H9 (cell line): Measurements from ENCODE around the gene ELMO2. TPM values are rescaled to one million over a fixed set of nuclear protein-coding genes. Genes with fewer than 3 reads are reported as not detected.

Experiments used
- DNase-seq: peaks from one replicate; pipeline ENCODE4 v3.0.0-alpha.2; 2017
- H2AFZ ChIP-seq: one replicate; pipeline ENCODE4 v1.6.1; 2013; ENCODE audit warnings: mild to moderate bottlenecking, low read length, control low read depth, moderate library complexity
- H2AK5ac ChIP-seq: 2 replicates; pipeline ENCODE4 v1.6.1; 2013; ENCODE audit warnings: low read length, control low read depth, mixed read lengths; ENCODE audit not compliant: insufficient read length
- H2BK120ac ChIP-seq: one replicate; pipeline ENCODE4 v1.6.1; 2013; ENCODE audit warnings: low read depth, mild to moderate bottlenecking, low read length, control low read depth, inconsistent platforms; ENCODE audit not compliant: poor library complexity, severe bottlenecking
- H2BK12ac ChIP-seq: 2 replicates; pipeline ENCODE4 v1.6.1; 2013; ENCODE audit warnings: low read length, control low read depth, mixed read lengths, low read depth; ENCODE audit not compliant: insufficient read length
- H2BK15ac ChIP-seq: 2 replicates; pipeline ENCODE4 v1.6.1; 2013; ENCODE audit warnings: low read depth, low read length, control low read depth
- H2BK20ac ChIP-seq: one replicate; pipeline ENCODE4 v1.6.1; 2013; ENCODE audit warnings: low read depth, mild to moderate bottlenecking, low read length, control low read depth, inconsistent platforms; ENCODE audit not compliant: poor library complexity, severe bottlenecking
- H2BK5ac ChIP-seq: 2 replicates; pipeline ENCODE4 v1.6.1; 2013; ENCODE audit warnings: low read length, control low read depth, mixed read lengths; ENCODE audit not compliant: insufficient read length
- H3K14ac ChIP-seq: 2 replicates; pipeline ENCODE4 v1.6.1; 2013; ENCODE audit warnings: low read length, control low read depth; ENCODE audit not compliant: insufficient read depth
- H3K18ac ChIP-seq: 2 replicates; pipeline ENCODE4 v1.6.1; 2013; ENCODE audit warnings: low read depth, mild to moderate bottlenecking, mixed read lengths, low read length, control low read depth; ENCODE audit not compliant: insufficient read length
- H3K23ac ChIP-seq: 2 replicates; pipeline ENCODE4 v1.6.1; 2013; ENCODE audit warnings: low read length, control low read depth, mixed read lengths, low read depth; ENCODE audit not compliant: insufficient read length
- H3K23me2 ChIP-seq: 2 replicates; pipeline ENCODE4 v1.6.1; 2013; ENCODE audit warnings: low read depth, mild to moderate bottlenecking, mixed read lengths, low read length, control low read depth; ENCODE audit not compliant: insufficient read length, poor library complexity, severe bottlenecking
- H3K27ac ChIP-seq: 2 replicates; pipeline ENCODE4 v1.5.1; 2013; ENCODE audit warnings: low read length, control low read depth, mixed read lengths, low read depth; ENCODE audit not compliant: insufficient read length
- H3K27me3 ChIP-seq: 2 replicates; pipeline ENCODE4 v1.6.1; 2013; ENCODE audit warnings: low read length, control low read depth, inconsistent platforms; ENCODE audit not compliant: insufficient read depth
- H3K4ac ChIP-seq: 2 replicates; pipeline ENCODE4 v1.6.1; 2013; ENCODE audit warnings: low read depth, mild to moderate bottlenecking, control low read depth, inconsistent platforms, low read length, moderate library complexity
- H3K4me1 ChIP-seq: 2 replicates; pipeline ENCODE4 v1.6.1; 2013; ENCODE audit warnings: low read length, control low read depth, inconsistent platforms; ENCODE audit not compliant: insufficient read depth
- H3K4me2 ChIP-seq: 2 replicates; pipeline ENCODE4 v1.6.1; 2013; ENCODE audit warnings: low read length, control low read depth, mixed read lengths; ENCODE audit not compliant: insufficient read length, insufficient read depth
- H3K56ac ChIP-seq: 2 replicates; pipeline ENCODE4 v1.6.1; 2013; ENCODE audit warnings: low read depth, mild to moderate bottlenecking, mixed read lengths, low read length, control low read depth; ENCODE audit not compliant: insufficient read length
- H3K79me1 ChIP-seq: 2 replicates; pipeline ENCODE4 v1.6.1; 2013; ENCODE audit warnings: low read depth, mild to moderate bottlenecking, moderate library complexity, low read length, control low read depth, inconsistent platforms; ENCODE audit not compliant: insufficient read depth, poor library complexity, severe bottlenecking
- H3K79me2 ChIP-seq: 2 replicates; pipeline ENCODE4 v1.6.1; 2013; ENCODE audit warnings: low read length, control low read depth, inconsistent platforms; ENCODE audit not compliant: insufficient read depth
- H3K9ac ChIP-seq: 2 replicates; pipeline ENCODE4 v1.6.1; 2013; ENCODE audit warnings: low read length, control low read depth, mixed read lengths; ENCODE audit not compliant: insufficient read length; ENCODE audit errors: extremely low read depth
- H3K9me3 ChIP-seq: one replicate; pipeline ENCODE4 v1.6.1; 2013; ENCODE audit warnings: low read depth, low read length, inconsistent platforms; ENCODE audit not compliant: control insufficient read depth
- H3T11ph ChIP-seq: one replicate; pipeline ENCODE4 v1.6.1; 2013; ENCODE audit warnings: mild to moderate bottlenecking, low read length, control low read depth, inconsistent platforms
- H4K20me1 ChIP-seq: one replicate; pipeline ENCODE4 v1.6.1; 2013; ENCODE audit not compliant: control insufficient read depth, insufficient read length, insufficient read depth
- H4K5ac ChIP-seq: 2 replicates; pipeline ENCODE4 v1.6.1; 2013; ENCODE audit warnings: low read depth, mild to moderate bottlenecking, mixed read lengths, low read length, control low read depth; ENCODE audit not compliant: insufficient read length
- H4K8ac ChIP-seq: replicated peaks from 2 replicates; pipeline ENCODE4 v1.6.1; 2013; ENCODE audit warnings: low read length, control low read depth, mixed read lengths, low read depth; ENCODE audit not compliant: insufficient read length
- H4K91ac ChIP-seq: 2 replicates; pipeline ENCODE4 v1.6.1; 2013; ENCODE audit warnings: low read depth, mild to moderate bottlenecking, moderate library complexity, mixed read lengths, low read length, control low read depth; ENCODE audit not compliant: insufficient read length
- H3K27ac Mint-ChIP-seq, 3 experiments: 2 replicates in 2 of 3; 3 replicates in 1 of 3; pipeline ENCODE4 v1.8.0; 2020 to 2021; ENCODE audit warnings: mixed read lengths in 3 of 3, mild to moderate bottlenecking in 1 of 3, moderate library complexity in 1 of 3
- H3K27me3 Mint-ChIP-seq: 2 replicates; pipeline ENCODE4 v1.8.0; 2021; ENCODE audit warnings: low read depth, mild to moderate bottlenecking, moderate library complexity, mixed read lengths
- H3K36me3 Mint-ChIP-seq, 3 experiments: 2 replicates in 2 of 3; 3 replicates in 1 of 3; pipeline ENCODE4 v1.8.0; 2020 to 2021; ENCODE audit warnings: low read depth in 3 of 3, mixed read lengths in 3 of 3; ENCODE audit not compliant: insufficient read depth in 1 of 3
- H3K4me1 Mint-ChIP-seq, 2 experiments: 2 replicates each; pipeline ENCODE4 v1.8.0; 2020; ENCODE audit warnings: mixed read lengths in 2 of 2
- H3K4me3 Mint-ChIP-seq, 2 experiments: 2 replicates in 1 of 2; 3 replicates in 1 of 2; pipeline ENCODE4 v1.8.0; 2020 to 2021; ENCODE audit warnings: mild to moderate bottlenecking in 2 of 2, mixed read lengths in 2 of 2, moderate library complexity in 1 of 2
- H3K9me3 Mint-ChIP-seq, 2 experiments: 2 replicates in 1 of 2; 3 replicates in 1 of 2; pipeline ENCODE4 v1.8.0; 2020; ENCODE audit warnings: mild to moderate bottlenecking in 2 of 2, mixed read lengths in 2 of 2, moderate library complexity in 1 of 2
- WGBS: extraction: QIAGEN DNeasy Blood & Tissue Kit; methylation state at CpG from one replicate; pipeline ENCODE4 v1.1.7; 2013; ENCODE audit warnings: missing lambda C conversion rate, low lambda C conversion rate, mixed read lengths; ENCODE audit not compliant: insufficient read length; ENCODE audit errors: extremely low coverage; 5-methylcytosine and 5-hydroxymethylcytosine counted together
- total RNA-seq: library from RNA; stranded (reverse); gene quantifications from 2 replicates; pipeline ENCODE4 v1.2.1, GENCODE V29; 2021
- TF ChIP-seq, protein P1 (sequence below): fragments of 200-600 bp; sonication (generic); conservative IDR thresholded peaks from 3 replicates; pipeline ENCODE4 v1.8.0; 2021; ENCODE audit warnings: antibody characterized with exemption, mild to moderate bottlenecking

The ELMO2 gene
- total RNA-seq, 1 experiment from 2014 or later, result 32.5 TPM

DNA sequence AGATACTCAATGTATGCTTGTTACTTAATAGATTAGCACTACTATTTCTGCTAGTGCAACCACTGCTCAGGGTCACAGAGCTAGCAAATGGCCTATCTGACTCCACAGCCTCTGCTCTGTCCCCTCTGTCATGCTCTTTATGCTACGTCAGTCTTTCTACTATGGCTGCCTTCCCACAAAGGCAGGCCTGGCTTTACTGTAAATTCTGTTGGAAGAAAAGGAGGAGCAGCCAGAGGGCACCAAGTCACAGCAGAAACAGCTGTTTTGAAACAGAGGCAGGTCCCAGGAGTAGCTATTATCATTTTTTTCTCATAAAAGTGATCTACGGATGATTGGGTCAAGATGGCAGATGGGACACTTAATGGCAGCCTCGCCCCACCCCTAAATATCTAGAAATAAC lies 10.0 kb upstream of the ELMO2 start:
- Mint-ChIP-seq H3K27ac (peak overlapping the region in 1 of 3 experiments; percentile 49; a peak in 1 of 7 replicates), H3K4me3 (no peak overlapping the region), H3K4me1 (peaks cover 16 to 23% of the 10 kb centered on the region in 2 experiments), H3K27me3 (no peaks in the 10 kb centered on the region; the same call in 1 of the 2 replicates), H3K36me3 (no peaks in the 10 kb centered on the region), H3K9me3 (no peaks in the 10 kb centered on the region)
- no peak overlapping the region for H2BK20ac ChIP-seq
- TF ChIP-seq, protein P1, sequence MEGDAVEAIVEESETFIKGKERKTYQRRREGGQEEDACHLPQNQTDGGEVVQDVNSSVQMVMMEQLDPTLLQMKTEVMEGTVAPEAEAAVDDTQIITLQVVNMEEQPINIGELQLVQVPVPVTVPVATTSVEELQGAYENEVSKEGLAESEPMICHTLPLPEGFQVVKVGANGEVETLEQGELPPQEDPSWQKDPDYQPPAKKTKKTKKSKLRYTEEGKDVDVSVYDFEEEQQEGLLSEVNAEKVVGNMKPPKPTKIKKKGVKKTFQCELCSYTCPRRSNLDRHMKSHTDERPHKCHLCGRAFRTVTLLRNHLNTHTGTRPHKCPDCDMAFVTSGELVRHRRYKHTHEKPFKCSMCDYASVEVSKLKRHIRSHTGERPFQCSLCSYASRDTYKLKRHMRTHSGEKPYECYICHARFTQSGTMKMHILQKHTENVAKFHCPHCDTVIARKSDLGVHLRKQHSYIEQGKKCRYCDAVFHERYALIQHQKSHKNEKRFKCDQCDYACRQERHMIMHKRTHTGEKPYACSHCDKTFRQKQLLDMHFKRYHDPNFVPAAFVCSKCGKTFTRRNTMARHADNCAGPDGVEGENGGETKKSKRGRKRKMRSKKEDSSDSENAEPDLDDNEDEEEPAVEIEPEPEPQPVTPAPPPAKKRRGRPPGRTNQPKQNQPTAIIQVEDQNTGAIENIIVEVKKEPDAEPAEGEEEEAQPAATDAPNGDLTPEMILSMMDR, result no peak
- H2BK5ac ChIP-seq, result no peak overlapping the region
- H3K79me1 ChIP-seq, result no peaks in the 10 kb centered on the region
- DNase-seq, result no peak
- no peak overlapping the region for H2BK12ac ChIP-seq
- no peak overlapping the region for H3K9ac ChIP-seq
- no peak overlapping the region for H3K23ac ChIP-seq
- H2AFZ ChIP-seq, result no peak overlapping the region
- H3K23me2 ChIP-seq, result no peaks in the 10 kb centered on the region
- no peak overlapping the region for H2BK15ac ChIP-seq
- H3K4ac ChIP-seq, result no peak overlapping the region
- H3K4me1 ChIP-seq, result no peaks in the 10 kb centered on the region
- H3K9me3 ChIP-seq, result no peaks in the 10 kb centered on the region
- no peak overlapping the region for H4K5ac ChIP-seq
- WGBS, result no CpG with 5 or more reads among the region's 3 CpGs
- H3K18ac ChIP-seq, result no peak overlapping the region
- H3K27ac ChIP-seq, result no peak overlapping the region
- H4K20me1 ChIP-seq, result no peaks in the 10 kb centered on the region
- no peaks in the 10 kb centered on the region for H3K79me2 ChIP-seq
- H4K8ac ChIP-seq, result no peak overlapping the region
- H3K14ac ChIP-seq, result no peak overlapping the region
- no peak overlapping the region for H2BK120ac ChIP-seq
- H4K91ac ChIP-seq, result no peak overlapping the region
- H3K56ac ChIP-seq, result no peak overlapping the region
- no peak overlapping the region for H3T11ph ChIP-seq
- no peak overlapping the region for H3K4me2 ChIP-seq
- H3K27me3 ChIP-seq, result no peaks in the 10 kb centered on the region
- H2AK5ac ChIP-seq, result no peak overlapping the region
